Liver (tissue), 9 donors: ENCODE measurements around the gene SIX3. TPM values are rescaled to one million over a fixed set of nuclear protein-coding genes. Genes with fewer than 3 reads are reported as not detected.
A peak's percentile ranks its signal among the peaks of the same experiment; 100 is the strongest.

Experiments
- DNase-seq: peaks from one replicate; pipeline ENCODE4 v3.0.0-alpha.2; 2017; ENCODE audit warnings: low spot score
- H3K27ac ChIP-seq, 2 donors: one replicate each; pipeline ENCODE4 v1.7.0; 2013; ENCODE audit warnings: inconsistent platforms in 2 of 2, low read length in 2 of 2, control low read depth in 1 of 2, low read depth in 1 of 2, mild to moderate bottlenecking in 1 of 2
- H3K27me3 ChIP-seq, 4 donors: one replicate each; pipeline versions ENCODE4 v1.6.1 to v1.7.0; 2013; ENCODE audit warnings: low read length in 3 of 4, inconsistent platforms in 1 of 4, mild to moderate bottlenecking in 1 of 4, moderate library complexity in 1 of 4; ENCODE audit not compliant: control insufficient read depth in 4 of 4, insufficient read depth in 4 of 4
- H3K36me3 ChIP-seq, 4 donors: one replicate each; pipeline versions ENCODE4 v1.6.1 to v1.7.0; 2013; ENCODE audit warnings: low read length in 3 of 4, mild to moderate bottlenecking in 3 of 4, low read depth in 1 of 4, moderate library complexity in 1 of 4; ENCODE audit not compliant: control insufficient read depth in 4 of 4, insufficient read depth in 3 of 4
- H3K4me1 ChIP-seq, 4 donors: one replicate each; pipeline versions ENCODE4 v1.6.1 to v1.7.0; 2013; ENCODE audit warnings: low read length in 3 of 4, mild to moderate bottlenecking in 3 of 4, moderate library complexity in 1 of 4; ENCODE audit not compliant: control insufficient read depth in 4 of 4, insufficient read depth in 4 of 4
- H3K4me3 ChIP-seq, 3 donors: one replicate each; pipeline versions ENCODE4 v1.6.1 to v1.7.0; 2013; ENCODE audit warnings: low read length in 3 of 3, control low read depth in 1 of 3, low read depth in 1 of 3, mild to moderate bottlenecking in 1 of 3
- H3K9ac ChIP-seq, 2 donors: one replicate each; pipeline ENCODE4 v1.7.0; 2013; ENCODE audit warnings: low read length in 2 of 2, mild to moderate bottlenecking in 2 of 2, moderate library complexity in 2 of 2, control low read depth in 1 of 2, low read depth in 1 of 2
- H3K9me3 ChIP-seq, 4 donors: one replicate each; pipeline versions ENCODE4 v1.6.1 to v1.7.0; 2013; ENCODE audit warnings: low read length in 3 of 4; ENCODE audit not compliant: control insufficient read depth in 4 of 4
- ATF3 ChIP-seq: IDR thresholded peaks from 2 replicates; pipeline ENCODE4 v1.6.1; 2016; ENCODE audit warnings: antibody characterized with exemption
- CTCF ChIP-seq: fragments of 150-350 bp; IDR thresholded peaks from 2 replicates; pipeline ENCODE4 v1.5.1; 2017; ENCODE audit warnings: improper control_type of control experiment, low read depth, low read length; ENCODE audit not compliant: missing input control
- EGR1 ChIP-seq, 2 donors: IDR thresholded peaks; 2 replicates each; pipeline ENCODE4 v1.6.1; 2016 to 2018; ENCODE audit warnings: antibody characterized with exemption in 2 of 2, low read depth in 2 of 2
- FOXA1 ChIP-seq: IDR thresholded peaks from 2 replicates; pipeline ENCODE4 v1.6.1; 2016; ENCODE audit warnings: antibody characterized with exemption
- FOXA2 ChIP-seq: IDR thresholded peaks from 2 replicates; pipeline ENCODE4 v1.6.1; 2016; ENCODE audit warnings: antibody characterized with exemption
- GABPA ChIP-seq, 2 donors: IDR thresholded peaks in 1 of 2; conservative IDR thresholded peaks in 1 of 2; 2 replicates each; pipeline ENCODE4 v1.6.1; 2016; ENCODE audit warnings: antibody characterized with exemption in 2 of 2, mild to moderate bottlenecking in 1 of 2, moderate library complexity in 1 of 2
- HNF4A ChIP-seq, 2 donors: conservative IDR thresholded peaks; 2 replicates each; pipeline ENCODE4 v1.6.1; 2016; ENCODE audit warnings: antibody characterized with exemption in 2 of 2, mild to moderate bottlenecking in 2 of 2
- HNF4G ChIP-seq: IDR thresholded peaks from 2 replicates; pipeline ENCODE4 v1.6.1; 2016; ENCODE audit warnings: antibody characterized with exemption
- JUND ChIP-seq, 2 donors: IDR thresholded peaks; 2 replicates each; pipeline ENCODE4 v1.6.1; 2016; ENCODE audit warnings: antibody characterized with exemption in 2 of 2
- MAX ChIP-seq: IDR thresholded peaks from 2 replicates; pipeline ENCODE4 v1.6.1; 2016; ENCODE audit warnings: antibody characterized with exemption
- NR2F2 ChIP-seq: IDR thresholded peaks from 2 replicates; pipeline ENCODE4 v1.6.1; 2016; ENCODE audit warnings: antibody characterized with exemption
- RAD21 ChIP-seq, 2 donors: IDR thresholded peaks; 2 replicates each; pipeline ENCODE4 v1.6.1; 2016; ENCODE audit warnings: antibody characterized with exemption in 2 of 2, mild to moderate bottlenecking in 2 of 2
- RXRA ChIP-seq, 2 donors: IDR thresholded peaks; 2 replicates each; pipeline ENCODE4 v1.6.1; 2017 to 2018; ENCODE audit warnings: antibody characterized with exemption in 2 of 2, mild to moderate bottlenecking in 1 of 2
- SP1 ChIP-seq: IDR thresholded peaks from 2 replicates; pipeline ENCODE4 v1.6.1; 2018; ENCODE audit warnings: antibody characterized with exemption, mild to moderate bottlenecking
- TAF1 ChIP-seq: conservative IDR thresholded peaks from 2 replicates; pipeline ENCODE4 v1.6.1; 2016; ENCODE audit warnings: antibody characterized with exemption, mild to moderate bottlenecking
- YY1 ChIP-seq: IDR thresholded peaks from 2 replicates; pipeline ENCODE4 v1.6.1; 2016; ENCODE audit warnings: antibody characterized with exemption, mild to moderate bottlenecking
- ZBTB33 ChIP-seq: IDR thresholded peaks from 2 replicates; pipeline ENCODE4 v1.6.1; 2016; ENCODE audit warnings: antibody characterized with exemption
- WGBS: extraction: QIAGEN DNeasy Blood & Tissue Kit; methylation state at CpG from one replicate; pipeline ENCODE4 v1.1.7; 2013; 5-methylcytosine and 5-hydroxymethylcytosine counted together
- polyA plus RNA-seq, 2 donors: library from polyadenylated mRNA; stranded (reverse) in 1 of 2; unstranded in 1 of 2; fragments of 200-250 nt in 1 of 2; fragments of >200 nt in 1 of 2; fragmentation: Nextera tagmentation in 1 of 2; extraction: Ambion mirVana in 1 of 2; gene quantifications; one replicate each; pipeline versions ENCODE4 v1.2.1 to v1.2.3, GENCODE V29; 2013 to 2015
- total RNA-seq, 2 donors: library from RNA; depleted of rRNA; stranded (reverse); fragments of >200 nt; gene quantifications; one replicate each; pipeline ENCODE4 v1.2.3, GENCODE V29; 2014
- TF ChIP-seq, protein P1 (sequence below): IDR thresholded peaks from 2 replicates; pipeline ENCODE4 v1.6.1; 2016; ENCODE audit warnings: antibody characterized with exemption, mild to moderate bottlenecking
- donor health status: healthy.
- donor health status: healthy.
- donor health status: healthy.
- donor health status: healthy.
- donor health status: healthy.

SIX3 gene
- total and polyA plus RNA-seq, 4 donors: not detected

DNA sequence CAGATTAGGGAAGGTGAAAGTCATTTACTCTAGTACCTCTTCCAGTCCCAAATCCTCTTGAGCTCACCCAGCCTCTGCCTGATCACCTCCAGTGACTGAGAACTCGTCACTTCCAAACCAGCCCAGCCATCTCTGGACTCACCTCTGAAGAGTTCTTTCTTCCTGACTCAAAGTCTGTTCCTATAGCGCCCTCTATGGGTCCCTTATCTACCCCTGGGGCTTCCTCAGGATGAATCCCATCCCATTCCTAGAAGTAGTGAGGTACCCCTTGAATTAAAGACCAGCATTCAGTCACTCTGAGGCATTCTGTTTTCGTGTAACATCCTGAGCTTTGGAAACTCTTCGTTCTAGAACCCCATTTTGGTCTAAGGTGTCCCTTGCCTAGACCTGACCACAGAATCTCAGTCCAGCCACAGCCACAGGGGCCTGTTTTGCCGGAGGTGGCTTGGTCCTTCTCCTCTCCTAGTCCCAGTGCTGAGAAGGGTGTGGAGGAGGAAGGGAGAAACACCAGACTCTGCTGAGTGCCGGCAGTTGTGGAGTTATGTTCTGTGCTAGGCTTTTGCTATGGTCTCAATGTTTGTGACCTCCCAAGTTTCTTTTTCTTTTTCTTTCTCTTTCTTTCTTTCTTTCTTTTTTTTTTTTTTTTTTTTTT, 32.7 kb downstream of the SIX3 start:
- DNase-seq: no peak
- no peaks in the 10 kb centered on the region for H3K9me3 ChIP-seq
- peaks cover 0 to 3% (median under 1%) of the 10 kb centered on the region in 4 donors for H3K27me3 ChIP-seq
- no peak overlapping the region for H3K9ac ChIP-seq
- 55% methylated on average over 6 of the region's 6 CpGs for WGBS
- H3K4me1 ChIP-seq: no peaks in the 10 kb centered on the region
- no peak overlapping the region for H3K27ac ChIP-seq
- H3K4me3 ChIP-seq: no peak overlapping the region
- TF ChIP-seq RAD21 (IDR thresholded peaks at IDR 0.05): peak in 1 of 2 donors; percentile 31
- TF ChIP-seq YY1: no peak
- H3K36me3 ChIP-seq: no peaks in the 10 kb centered on the region

- H3K4me3 ChIP-seq: no peak overlapping the region
- H3K9ac ChIP-seq: no peak overlapping the region
- TF ChIP-seq EGR1 (IDR thresholded peaks at IDR 0.05; ENCODE audit: low read depth in 2 of 2) (no peak), NR2F2 (no peak), ATF3 (no peak), RXRA (IDR thresholded peaks at IDR 0.05) (no peak), MAX (no peak), TAF1 (no peak), JUND (IDR thresholded peaks at IDR 0.05) (no peak), GABPA (IDR thresholded peaks at IDR 0.05 in 1 of 2, conservative IDR thresholded peaks at IDR 0.05 in 1 of 2) (no peak), FOXA2 (no peak), SP1 (no peak), ZBTB33 (no peak), FOXA1 (no peak), CTCF (no peak), HNF4A (conservative IDR thresholded peaks at IDR 0.05) (no peak), HNF4G (no peak), RAD21 (IDR thresholded peaks at IDR 0.05) (no peak), YY1 (no peak)
- TF ChIP-seq, protein P1, sequence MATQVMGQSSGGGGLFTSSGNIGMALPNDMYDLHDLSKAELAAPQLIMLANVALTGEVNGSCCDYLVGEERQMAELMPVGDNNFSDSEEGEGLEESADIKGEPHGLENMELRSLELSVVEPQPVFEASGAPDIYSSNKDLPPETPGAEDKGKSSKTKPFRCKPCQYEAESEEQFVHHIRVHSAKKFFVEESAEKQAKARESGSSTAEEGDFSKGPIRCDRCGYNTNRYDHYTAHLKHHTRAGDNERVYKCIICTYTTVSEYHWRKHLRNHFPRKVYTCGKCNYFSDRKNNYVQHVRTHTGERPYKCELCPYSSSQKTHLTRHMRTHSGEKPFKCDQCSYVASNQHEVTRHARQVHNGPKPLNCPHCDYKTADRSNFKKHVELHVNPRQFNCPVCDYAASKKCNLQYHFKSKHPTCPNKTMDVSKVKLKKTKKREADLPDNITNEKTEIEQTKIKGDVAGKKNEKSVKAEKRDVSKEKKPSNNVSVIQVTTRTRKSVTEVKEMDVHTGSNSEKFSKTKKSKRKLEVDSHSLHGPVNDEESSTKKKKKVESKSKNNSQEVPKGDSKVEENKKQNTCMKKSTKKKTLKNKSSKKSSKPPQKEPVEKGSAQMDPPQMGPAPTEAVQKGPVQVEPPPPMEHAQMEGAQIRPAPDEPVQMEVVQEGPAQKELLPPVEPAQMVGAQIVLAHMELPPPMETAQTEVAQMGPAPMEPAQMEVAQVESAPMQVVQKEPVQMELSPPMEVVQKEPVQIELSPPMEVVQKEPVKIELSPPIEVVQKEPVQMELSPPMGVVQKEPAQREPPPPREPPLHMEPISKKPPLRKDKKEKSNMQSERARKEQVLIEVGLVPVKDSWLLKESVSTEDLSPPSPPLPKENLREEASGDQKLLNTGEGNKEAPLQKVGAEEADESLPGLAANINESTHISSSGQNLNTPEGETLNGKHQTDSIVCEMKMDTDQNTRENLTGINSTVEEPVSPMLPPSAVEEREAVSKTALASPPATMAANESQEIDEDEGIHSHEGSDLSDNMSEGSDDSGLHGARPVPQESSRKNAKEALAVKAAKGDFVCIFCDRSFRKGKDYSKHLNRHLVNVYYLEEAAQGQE: no peak
- peaks cover 0 to 5% (median 2%) of the 10 kb centered on the region in 4 donors for H3K27me3 ChIP-seq
- WGBS: 77% methylated on average over 24 of the region's 24 CpGs
- H3K9me3 ChIP-seq: no peaks in the 10 kb centered on the region
- no peak overlapping the region for H3K27ac ChIP-seq
- DNase-seq: no peak
- no peaks in the 10 kb centered on the region for H3K4me1 ChIP-seq
- no peaks in the 10 kb centered on the region for H3K36me3 ChIP-seq
These were observed 34.3 kb downstream of the SIX3 start for GRCh38 chr2:44975571-44976450.
